Mesenteric fat pad (tissue), 1 donor: Measurements from ENCODE around the gene BRSK1. TPM values are rescaled to one million over a fixed set of nuclear protein-coding genes. Genes with fewer than 3 reads are reported as not detected.

Source experiments
- DNase-seq: peaks from one replicate; pipeline ENCODE4 v3.0.0-alpha.2; 2020; ENCODE audit warnings: low spot score
- microRNA-seq: library from miRNA; unstranded; fragments of <30 nt; microRNA quantifications from one replicate; pipeline ENCODE4 v1.2.0, GENCODE V29; 2020; ENCODE audit warnings: borderline number of aligned reads
- total RNA-seq: library from RNA; stranded (reverse); fragmentation: NEBNext Ultra II Directional; extraction: Animal tissue kit (Norgen Biotek cat#: 25700); gene quantifications from one replicate; pipeline ENCODE4 v1.2.1, GENCODE V29; 2021
- donor health status: DM: yes; HTN: yes; CAD: no.

BRSK1 gene
- total RNA-seq, 1 donor from 2014 or later: 1.2 TPM

DNA sequence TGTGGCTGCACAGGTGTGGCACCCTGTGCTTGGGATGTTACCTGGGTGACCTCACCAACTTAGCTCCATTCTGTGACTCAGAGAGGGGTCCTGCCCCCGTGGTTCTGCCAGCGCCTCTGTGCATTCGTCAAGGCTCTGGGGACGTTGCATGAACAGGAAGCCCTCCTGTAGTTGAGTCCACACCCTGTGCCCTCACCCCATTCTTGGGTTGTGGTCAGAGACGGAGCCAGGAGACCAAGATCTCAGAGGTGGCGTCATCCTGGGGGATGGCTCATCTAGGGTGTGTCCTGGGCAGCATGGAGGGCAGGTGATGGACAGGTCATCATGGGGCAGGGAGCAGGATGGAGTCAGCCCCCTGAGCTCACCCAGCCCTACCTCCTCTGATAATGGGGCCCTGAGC lies 68.2 kb downstream of the BRSK1 start:
- DNase-seq: no peak

DNA sequence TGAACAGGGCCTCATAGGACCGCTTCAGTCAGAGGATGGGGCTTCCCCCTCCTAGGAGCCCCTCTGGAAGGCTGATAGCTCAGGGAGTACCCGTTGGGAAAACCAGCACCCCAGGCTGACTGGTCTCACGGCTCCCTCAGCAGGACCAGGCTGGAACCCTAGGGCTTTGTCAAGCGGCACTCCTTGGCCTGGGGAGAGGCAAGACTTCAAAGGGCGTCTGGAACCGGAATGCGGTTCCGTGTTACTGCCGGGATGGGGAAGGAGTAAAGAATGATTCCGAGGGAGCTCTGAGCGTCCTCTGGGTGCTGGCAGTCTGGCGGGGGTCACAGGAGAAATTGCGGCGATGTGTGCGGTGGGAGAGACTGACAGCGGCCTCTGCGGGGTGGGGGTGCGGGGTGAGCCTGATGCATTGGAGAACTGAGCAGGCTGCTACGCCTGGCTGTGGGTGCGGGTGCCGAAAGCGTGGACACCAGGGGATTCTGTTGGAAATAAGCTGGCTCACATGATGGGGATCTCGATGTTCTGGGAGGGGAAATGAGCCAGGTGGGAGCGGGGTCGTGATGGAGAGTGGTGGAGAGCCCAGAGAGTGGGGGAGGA lies 68.8 kb downstream of the BRSK1 start:
- DNase-seq: no peak

GRCh38 chr19:55353356-55353802 lies 69.6 kb downstream of the BRSK1 start:
- no peak for DNase-seq

DNA sequence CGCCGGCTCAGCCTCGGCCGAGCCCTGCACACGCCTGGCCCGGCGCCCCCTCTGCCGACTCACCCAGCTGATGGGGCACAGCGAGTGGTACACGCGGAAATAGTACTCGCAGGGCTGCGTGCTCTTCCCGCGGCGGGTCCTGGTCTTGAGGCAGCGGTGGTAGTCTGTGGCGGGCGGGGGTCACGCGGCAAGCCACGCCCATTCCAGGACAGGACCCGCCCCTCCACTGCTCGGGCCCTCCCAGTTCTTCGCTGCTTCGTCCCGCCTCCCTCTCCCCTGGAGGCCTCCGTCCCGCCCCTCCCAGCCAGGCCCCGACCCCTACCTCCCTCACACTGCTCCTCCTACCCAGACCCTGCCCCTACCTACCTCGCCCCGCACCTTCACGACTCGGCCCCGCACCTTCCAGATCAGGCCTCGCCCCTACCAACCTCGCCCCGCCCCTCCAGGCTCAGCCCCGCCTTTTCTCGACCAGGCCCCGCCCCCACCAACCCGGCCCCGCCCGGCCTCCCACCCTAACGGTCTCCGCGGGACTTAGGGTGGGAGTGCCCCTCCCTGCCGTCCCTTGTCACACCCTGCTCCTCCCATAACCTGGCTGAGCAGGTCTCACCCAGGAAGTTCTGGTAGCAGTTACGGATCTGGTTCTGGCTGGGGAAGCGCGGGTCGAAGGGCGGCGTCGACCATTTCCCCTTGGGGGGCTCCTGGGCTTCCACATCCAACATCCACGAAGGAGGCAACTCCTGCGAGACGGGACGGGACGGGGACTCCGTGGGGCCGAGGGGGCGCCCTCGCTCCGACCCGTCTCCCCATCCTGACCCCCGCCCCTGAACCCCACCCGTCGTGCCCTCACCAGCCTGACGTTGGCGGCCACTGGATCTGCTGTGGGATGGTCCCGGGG lies 70.3 kb downstream of the BRSK1 start:
- no peak for DNase-seq

DNA sequence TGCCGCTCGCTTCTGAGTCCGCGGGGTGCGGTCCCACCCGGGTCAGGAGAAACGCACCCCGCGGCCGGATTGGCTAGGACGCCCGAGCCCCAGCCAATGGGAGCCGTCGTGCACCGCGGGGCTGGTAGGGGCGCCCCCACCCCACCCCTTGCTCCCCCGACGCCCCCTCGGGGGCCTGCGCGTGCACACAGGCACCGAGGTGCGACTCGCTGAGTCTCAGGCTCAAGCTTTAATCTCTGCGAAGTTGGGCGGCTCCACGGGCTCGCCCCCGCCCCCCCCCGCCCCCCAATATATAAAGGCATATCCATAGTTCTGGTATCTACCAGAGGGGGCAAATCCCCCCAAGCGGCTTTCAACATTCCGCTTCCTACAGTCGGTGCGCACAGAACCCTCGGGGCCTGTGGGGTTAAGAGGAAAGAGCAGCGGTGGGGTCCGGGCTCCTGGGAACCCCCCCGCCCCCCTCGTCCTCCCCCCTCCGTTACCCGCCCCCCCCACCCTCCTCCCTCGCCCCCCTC lies 71.0 kb downstream of the BRSK1 start, which contains the start of gene COX6B2:
TSS of gene COX6B2 (minus strand) at position 22 of the 515 bp plus-strand sequence. CDS start 198 bp downstream, outside the sequence.
- no peak for DNase-seq

DNA sequence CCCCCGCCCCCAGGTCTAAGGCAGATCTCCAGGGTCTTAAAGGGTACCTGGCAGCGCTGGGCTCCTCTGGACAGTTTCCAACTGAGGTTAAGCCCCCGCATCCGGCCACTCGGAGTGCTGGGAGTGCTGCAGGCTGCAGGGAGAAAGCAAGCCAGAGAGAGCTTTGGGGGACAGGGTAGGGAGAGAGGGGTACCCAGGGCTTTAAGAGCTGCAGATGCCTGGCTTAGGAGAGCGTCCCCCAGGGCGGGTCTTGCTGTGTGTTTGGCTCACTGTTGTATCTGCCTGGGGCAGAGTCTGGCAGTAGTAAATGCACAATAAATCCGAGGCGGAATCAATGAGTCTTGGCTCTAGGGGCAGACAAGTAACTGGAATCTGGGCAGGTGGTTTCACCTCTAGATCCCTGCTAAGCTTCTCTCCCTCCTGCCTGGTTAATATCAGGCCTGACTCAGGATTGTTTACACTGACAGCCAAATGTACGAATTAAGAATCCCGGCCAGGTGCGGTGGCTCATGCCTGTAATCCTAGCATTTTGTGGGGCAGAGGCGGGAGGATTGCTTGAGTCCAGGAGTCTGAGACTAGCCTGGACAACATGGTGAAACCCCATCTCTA lies 71.5 kb downstream of the BRSK1 start:
- DNase-seq: no peak

- no peak for DNase-seq
Measured at GRCh38 chr19:55358493-55358892, 74.7 kb downstream of the BRSK1 start.

DNA sequence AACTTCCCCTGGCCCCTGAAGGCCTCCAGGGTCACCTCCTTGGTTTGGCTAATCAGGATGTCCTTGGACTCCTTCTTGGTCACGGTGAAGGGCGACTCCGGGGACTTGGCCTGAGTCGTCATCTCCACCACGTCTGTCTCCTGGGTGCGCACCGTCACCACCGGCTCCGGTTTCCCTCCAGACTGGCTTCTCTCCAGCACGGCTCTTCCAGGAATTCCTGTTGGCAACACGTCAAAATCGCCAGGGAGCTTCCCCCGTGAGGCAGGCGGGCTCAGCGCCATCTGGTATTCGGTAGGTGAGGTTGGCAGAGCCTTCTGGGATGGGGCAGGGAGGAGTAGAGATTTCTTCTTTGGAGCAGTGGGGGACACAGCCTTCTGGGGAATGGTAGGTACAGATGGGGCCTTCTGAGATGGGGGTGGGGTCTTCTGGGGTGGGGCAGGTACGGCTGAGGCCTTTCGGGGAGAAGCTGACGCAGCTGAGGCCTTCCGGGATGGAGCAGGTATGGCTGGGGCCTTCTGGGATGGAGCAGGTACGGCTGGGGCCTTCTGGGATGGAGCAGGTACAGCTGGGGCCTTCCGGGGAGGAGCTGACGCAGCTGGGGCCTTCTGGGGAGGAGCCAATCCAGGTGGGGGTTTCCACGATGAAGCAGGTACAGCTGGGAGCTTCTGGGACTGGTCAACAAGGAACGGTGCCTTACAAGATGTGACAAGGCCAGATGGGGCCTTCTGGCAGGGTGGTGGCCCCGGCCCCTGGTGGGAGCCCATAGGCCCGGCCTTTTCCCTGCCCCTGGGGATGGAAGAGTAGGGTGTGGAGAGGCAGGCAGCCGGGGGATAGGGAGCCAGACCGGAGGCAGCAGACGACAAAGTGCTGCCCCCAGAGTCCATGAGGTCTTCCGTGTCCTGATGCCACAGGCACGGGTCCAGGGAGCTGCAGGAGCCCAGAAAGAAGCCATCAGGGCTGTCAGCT lies 75.4 kb downstream of the BRSK1 start:
- no peak for DNase-seq

DNA sequence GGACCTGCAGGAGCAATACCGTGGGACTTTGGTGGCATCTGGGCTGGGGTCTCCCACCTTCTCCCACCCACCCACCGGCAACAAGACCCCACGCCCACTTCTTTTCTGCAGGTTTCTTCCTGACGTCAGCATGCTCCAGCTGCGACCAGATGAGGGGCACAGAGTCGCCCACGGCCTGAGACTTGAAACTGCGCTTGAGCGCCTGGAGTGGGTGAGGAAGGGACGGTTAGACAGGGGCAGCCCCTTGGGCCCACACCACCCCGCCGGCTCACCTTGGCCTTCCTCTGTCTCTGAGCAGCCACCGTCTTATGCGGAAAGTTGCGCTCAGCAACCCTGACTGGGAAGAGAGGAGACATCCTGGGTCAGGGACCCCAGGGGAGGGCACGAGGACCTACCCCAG lies 77.1 kb downstream of the BRSK1 start:
- DNase-seq: no peak

Small RNA genes within 50 kb of the gene (microRNA-seq; reads per million reads assigned to microRNA genes)
- gene MIR6802 (not detected), gene MIR6803 (not detected)

Other genes starting within 250 kb of the BRSK1 start
- 0.19 TPM for gene GP6, start 245.7 kb upstream of the BRSK1 start, total RNA-seq
- 8.2 TPM for gene RDH13, start 220.8 kb upstream of the BRSK1 start, total RNA-seq
- gene EPS8L1, start 208.1 kb upstream of the BRSK1 start, total RNA-seq: 0.58 TPM
- gene PPP1R12C, start 166.4 kb upstream of the BRSK1 start, total RNA-seq: 130 TPM
- gene TNNT1, start 134.8 kb upstream of the BRSK1 start, total RNA-seq: not detected
- gene TNNI3, start 126.3 kb upstream of the BRSK1 start, total RNA-seq: not detected
- gene DNAAF3, start 117.4 kb upstream of the BRSK1 start, total RNA-seq: 0.48 TPM
- gene SYT5, start 103.7 kb upstream of the BRSK1 start, total RNA-seq: not detected
- 1.00 TPM for gene PTPRH, start 74.5 kb upstream of the BRSK1 start, total RNA-seq
- 1.6 TPM for gene TMEM86B, start 55.2 kb upstream of the BRSK1 start, total RNA-seq
- 49.4 TPM for gene PPP6R1, start 25.0 kb upstream of the BRSK1 start, total RNA-seq
- gene HSPBP1, start 3.9 kb upstream of the BRSK1 start, total RNA-seq: 20.2 TPM
- 7.1 TPM for gene TMEM150B, start 41.3 kb downstream of the BRSK1 start, total RNA-seq
- gene KMT5C, start 55.9 kb downstream of the BRSK1 start, total RNA-seq: 6.8 TPM
- gene COX6B2, start 70.7 kb downstream of the BRSK1 start, total RNA-seq: not detected
- gene GARIN5B, start 79.3 kb downstream of the BRSK1 start, total RNA-seq: not detected
- gene IL11, start 86.5 kb downstream of the BRSK1 start, total RNA-seq: not detected
- gene TMEM190, start 92.8 kb downstream of the BRSK1 start, total RNA-seq: not detected
- 0.90 TPM for gene TMEM238, start 100.3 kb downstream of the BRSK1 start, total RNA-seq
- 1,147 TPM for gene RPL28, start 101.9 kb downstream of the BRSK1 start, total RNA-seq
- gene UBE2S, start 123.8 kb downstream of the BRSK1 start, total RNA-seq: 24.2 TPM
- gene SHISA7, start 159.3 kb downstream of the BRSK1 start, total RNA-seq: not detected
- 53.2 TPM for gene ISOC2, start 177.6 kb downstream of the BRSK1 start, total RNA-seq
- gene C19orf85, start 180.8 kb downstream of the BRSK1 start, total RNA-seq: not detected
- gene ZNF628, start 192.6 kb downstream of the BRSK1 start, total RNA-seq: 9.7 TPM
- gene NAT14, start 201.2 kb downstream of the BRSK1 start, total RNA-seq: 7.3 TPM
- gene SSC5D, start 204.4 kb downstream of the BRSK1 start, total RNA-seq: 13.9 TPM